HEK293 (cell line): ENCODE measurements around the gene DENND2A.
"Not testable (repeated sequence)": the region's sequence is repeated elsewhere in the genome, so short reads cannot be mapped to it uniquely, and the experiment has no call there.

Experiments
- CTCF ChIA-PET: fragments of 350-600 bp; formaldehyde crosslinking; extraction: SDS; loops from one replicate; lab custom pipeline; 2021; ENCODE audit warnings: antibody characterized with exemption; lab: Yijun Ruan, JAX
- POLR2A ChIA-PET: fragments of 300-600 bp; formaldehyde crosslinking; extraction: SDS; loops from one replicate; lab custom pipeline; 2020; ENCODE audit warnings: antibody characterized with exemption, inconsistent platforms; lab: Yijun Ruan, JAX
- H3K27ac ChIP-seq: fragments of 200-500 bp; sonication (Bioruptor generic); 2 replicates; pipeline ENCODE4 v1.5.1; 2014; ENCODE audit warnings: low read depth, low read length, control low read depth, inconsistent platforms; ENCODE audit errors: extremely low read depth
- H3K36me3 ChIP-seq, 2 experiments: fragments of 200-500 bp in 1 of 2; sonication (Bioruptor generic) in 1 of 2; 1 replicate in 1 of 2; 2 replicates in 1 of 2; pipeline ENCODE4 v1.5.1; 2014 to 2017; ENCODE audit warnings: inconsistent platforms in 2 of 2, low read length in 2 of 2; ENCODE audit not compliant: control insufficient read depth in 2 of 2, insufficient read depth in 1 of 2
- H3K4me1 ChIP-seq: fragments of 200-500 bp; sonication (Bioruptor generic); 2 replicates; pipeline ENCODE4 v1.5.1; 2014; ENCODE audit warnings: mild to moderate bottlenecking, low read length, inconsistent platforms; ENCODE audit not compliant: control insufficient read depth, insufficient read depth
- H3K4me3 ChIP-seq: 2 replicates; pipeline ENCODE4 v1.5.1; 2011; ENCODE audit warnings: low read depth, mild to moderate bottlenecking, control low read depth, low read length, moderate library complexity
- H3K9me3 ChIP-seq: fragments of 200-500 bp; sonication (Bioruptor generic); 2 replicates; pipeline ENCODE4 v1.5.1; 2014; ENCODE audit warnings: low read depth, low read length, inconsistent platforms; ENCODE audit not compliant: control insufficient read depth, insufficient read depth
- REST ChIP-seq: fragments of 450-650 bp; formaldehyde crosslinking; IDR thresholded peaks from 2 replicates; pipeline ENCODE4 v1.5.1; 2016; ENCODE audit warnings: missing biosample characterization, missing genetic modification characterization
- SETDB1 ChIP-seq: IDR thresholded peaks from one replicate; pipeline ENCODE4 v1.6.1; 2017; ENCODE audit warnings: mild to moderate bottlenecking, low read length, moderate library complexity, mixed read lengths; ENCODE audit not compliant: insufficient read length
- ZFHX2 ChIP-seq: fragments of 450-650 bp; formaldehyde crosslinking; conservative IDR thresholded peaks from 2 replicates; pipeline ENCODE4 v1.5.1; 2016; ENCODE audit warnings: missing biosample characterization, missing genetic modification characterization
- ZNF114 ChIP-seq: fragments of 450-650 bp; formaldehyde crosslinking; IDR thresholded peaks from 2 replicates; pipeline ENCODE4 v1.5.0; 2017; ENCODE audit warnings: missing biosample characterization, missing genetic modification characterization
- ZNF121 ChIP-seq: fragments of 450-650 bp; formaldehyde crosslinking; IDR thresholded peaks from 2 replicates; pipeline ENCODE4 v1.5.1; 2016; ENCODE audit warnings: missing biosample characterization, missing genetic modification characterization
- ZNF132 ChIP-seq: fragments of 450-650 bp; formaldehyde crosslinking; IDR thresholded peaks from 2 replicates; pipeline ENCODE4 v1.5.1; 2017; ENCODE audit warnings: missing biosample characterization, missing genetic modification characterization, borderline replicate concordance
- ZNF148 ChIP-seq: fragments of 450-650 bp; formaldehyde crosslinking; IDR thresholded peaks from 2 replicates; pipeline ENCODE4 v1.5.0; 2017; ENCODE audit warnings: missing biosample characterization, missing genetic modification characterization, borderline replicate concordance
- ZNF292 ChIP-seq: fragments of 450-650 bp; formaldehyde crosslinking; IDR thresholded peaks from 2 replicates; pipeline ENCODE4 v1.5.1; 2016; ENCODE audit warnings: low read depth, missing biosample characterization, missing genetic modification characterization, borderline replicate concordance
- ZNF335 ChIP-seq: fragments of 450-650 bp; formaldehyde crosslinking; conservative IDR thresholded peaks from 2 replicates; pipeline ENCODE4 v1.5.1; 2016; ENCODE audit warnings: missing biosample characterization, missing genetic modification characterization
- ZNF366 ChIP-seq: fragments of 450-650 bp; formaldehyde crosslinking; conservative IDR thresholded peaks from 2 replicates; pipeline ENCODE4 v1.5.1; 2016; ENCODE audit warnings: missing biosample characterization, missing genetic modification characterization
- ZNF549 ChIP-seq: fragments of 450-650 bp; IDR thresholded peaks from 2 replicates; pipeline ENCODE4 v1.5.1; 2018; ENCODE audit warnings: missing biosample characterization, missing genetic modification characterization, mild to moderate bottlenecking, inconsistent platforms, moderate library complexity
- ZNF626 ChIP-seq: fragments of 450-650 bp; sonication (Bioruptor Pico); formaldehyde crosslinking; IDR thresholded peaks from 2 replicates; pipeline ENCODE4 v1.5.1; 2018; ENCODE audit warnings: missing biosample characterization, missing genetic modification characterization, inconsistent platforms
- ZNF639 ChIP-seq: fragments of 450-650 bp; formaldehyde crosslinking; IDR thresholded peaks from 2 replicates; pipeline ENCODE4 v1.5.1; 2016; ENCODE audit warnings: missing biosample characterization, missing genetic modification characterization
- ZNF660 ChIP-seq: fragments of 450-650 bp; IDR thresholded peaks from 2 replicates; pipeline ENCODE4 v1.5.1; 2018; ENCODE audit warnings: missing biosample characterization, mild to moderate bottlenecking, missing genetic modification characterization
- ZNF704 ChIP-seq: fragments of 450-650 bp; formaldehyde crosslinking; IDR thresholded peaks from 2 replicates; pipeline ENCODE4 v1.5.1; 2016; ENCODE audit warnings: missing biosample characterization, missing genetic modification characterization
- ZXDB ChIP-seq: fragments of 450-650 bp; formaldehyde crosslinking; IDR thresholded peaks from 2 replicates; pipeline ENCODE4 v1.5.1; 2016; ENCODE audit warnings: missing biosample characterization, missing genetic modification characterization

Gene DENND2A

GRCh38 chr7:140645166-140645900 lies 4.7 kb upstream of the DENND2A start:
- no peaks in the 10 kb centered on the region for H3K9me3 ChIP-seq
- TF ChIP-seq REST (tag by site-specific recombination) (no peak), ZFHX2 (tag by site-specific recombination) (no peak), ZXDB (tag by site-specific recombination) (no peak), ZNF626 (tag by site-specific recombination) (no peak), ZNF132 (tag by site-specific recombination) (no peak), ZNF704 (tag by site-specific recombination) (no peak), ZNF148 (tag by site-specific recombination) (no peak)
- TF ChIP-seq, all 188 proteins: peak for 0
- H3K36me3 ChIP-seq, result no peaks in the 10 kb centered on the region
- no peak overlapping the region for H3K27ac ChIP-seq
- H3K4me3 ChIP-seq, result no peak overlapping the region
- ChIA-PET POLR2A (interaction anchor here (0.6 to 0.7 kb wide), 2 partner anchors 25 to 124 kb away, joined by 3 to 4 read pairs; no protein-coding TSS in a partner anchor), CTCF (interaction anchor here (0.6 to 3.0 kb wide), 9 partner anchors 8 to 289 kb away, joined by 3 to 11 read pairs (median 3); partner anchors contain the start of gene MKRN1)
- H3K4me1 ChIP-seq, result no peaks in the 10 kb centered on the region

- not testable (repeated sequence) for H3K27ac ChIP-seq, H3K36me3 ChIP-seq, H3K9me3 ChIP-seq, H3K4me3 ChIP-seq, H3K4me1 ChIP-seq
- CTCF ChIA-PET, result interaction anchor here (0.6 to 2.3 kb wide), 4 partner anchors 9 to 318 kb away, joined by 3 to 11 read pairs (median 6); no protein-coding TSS in a partner anchor
- POLR2A ChIA-PET, result interaction anchor here (0.7 kb wide), 1 partner anchor 123 kb away, joined by 3 read pairs; no protein-coding TSS in a partner anchor
Measured at GRCh38 chr7:140644761-140645160, 4.1 kb upstream of the DENND2A start.

- ChIA-PET POLR2A (no interaction called here), CTCF (interaction anchor here (2.3 kb wide), 1 partner anchor 10 kb away, joined by 9 read pairs; no protein-coding TSS in a partner anchor)
- H3K27ac ChIP-seq, result no peak overlapping the region
- TF ChIP-seq ZNF335 (tag by site-specific recombination) (no peak), ZNF114 (tag by site-specific recombination) (no peak), ZNF639 (tag by site-specific recombination) (no peak), ZNF292 (no peak), ZNF121 (tag by site-specific recombination) (no peak), ZNF366 (tag by site-specific recombination) (no peak), SETDB1 (no peak), ZNF660 (tag by site-specific recombination) (no peak), ZNF549 (no peak)
- no peaks in the 10 kb centered on the region for H3K9me3 ChIP-seq
- no peak overlapping the region for H3K4me3 ChIP-seq
- H3K36me3 ChIP-seq, result no peaks in the 10 kb centered on the region
- H3K4me1 ChIP-seq, result no peaks in the 10 kb centered on the region
Measured at GRCh38 chr7:140643416-140643815, 2.8 kb upstream of the DENND2A start.
